Measurements from ENCODE around the gene FMO3. TPM values are rescaled to one million over a fixed set of nuclear protein-coding genes. Genes with fewer than 3 reads are reported as not detected.

FMO3 gene
- total RNA-seq, 2 experiments from 2014 or later: not detected

- H3K36me3 Mint-ChIP-seq (ENCODE audit: low read depth): no peaks in the 10 kb centered on the region
- ChIA-PET CTCF (interaction anchor here (1.4 kb wide), 1 partner anchor 9 kb away, joined by 3 read pairs; no protein-coding TSS in a partner anchor), POLR2A (no interaction called here)
- intact Hi-C loops (cut with DNase I, micrococcal nuclease): no loop called here
- H3K4me1 Mint-ChIP-seq: no peaks in the 10 kb centered on the region
- DNase-seq (no peak), ATAC-seq (no peak)
- H3K4me3 Mint-ChIP-seq: no peak overlapping the region
- peaks cover 3% of the 10 kb centered on the region for H3K27me3 Mint-ChIP-seq
- H3K27ac Mint-ChIP-seq: no peak overlapping the region
- no peaks in the 10 kb centered on the region for H3K9me3 Mint-ChIP-seq (ENCODE audit: low read depth)
These were observed 70.7 kb downstream of the FMO3 start for GRCh38 chr1:171161431-171161830.

DNA sequence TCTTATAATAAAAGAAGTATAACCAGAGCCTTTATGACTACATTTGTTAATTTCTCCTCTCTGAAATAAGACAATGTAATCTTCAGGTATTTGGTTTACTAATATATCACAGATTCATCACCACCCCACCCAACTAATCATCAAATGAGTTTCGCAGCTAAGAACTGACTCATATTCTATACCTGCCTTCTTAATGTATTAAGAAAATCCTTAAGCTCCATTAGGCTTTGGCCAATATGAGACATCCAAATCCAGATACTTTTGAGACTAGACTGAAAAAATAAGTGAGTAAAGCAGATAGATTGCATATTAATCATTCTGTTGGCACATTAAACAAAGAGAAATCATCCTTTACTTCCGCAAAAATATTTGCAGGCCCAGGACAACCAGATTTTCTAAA lies 75.7 kb downstream of the FMO3 start:
- H3K27ac Mint-ChIP-seq: no peak overlapping the region
- CTCF ChIA-PET: no interaction called here
- peaks cover 18% of the 10 kb centered on the region for H3K27me3 Mint-ChIP-seq
- H3K9me3 Mint-ChIP-seq (ENCODE audit: low read depth): no peaks in the 10 kb centered on the region
- POLR2A ChIA-PET: no interaction called here
- no peaks in the 10 kb centered on the region for H3K4me1 Mint-ChIP-seq
- H3K4me3 Mint-ChIP-seq: no peak overlapping the region
- DNase-seq (no peak), ATAC-seq (no peak)
- no peaks in the 10 kb centered on the region for H3K36me3 Mint-ChIP-seq (ENCODE audit: low read depth)
- intact Hi-C loops (cut with DNase I, micrococcal nuclease): no loop called here

Small RNAs within 50 kb of the gene (microRNA-seq; reads per million reads assigned to microRNA genes)
- gene MIR1295A (ENCODE audit: borderline replicate concordance) (not detected), gene MIR1295B (ENCODE audit: borderline replicate concordance) (not detected)

Other genes with a start within 250 kb of the FMO3 start
- not detected for gene MROH9, start 155.4 kb upstream of the FMO3 start, total RNA-seq
- not detected for gene FMO2, start 94.4 kb downstream of the FMO3 start, total RNA-seq
- not detected for gene FMO1, start 157.6 kb downstream of the FMO3 start, total RNA-seq
- gene FMO4, start 223.3 kb downstream of the FMO3 start, total RNA-seq: 1 to 10 TPM; 1.4 to 2.8 TPM

Data from activated CD4-positive, alpha-beta T cell treated with anti-CD3 and anti-CD28 coated beads for 36 hours (primary cell).